ENCODE data around the gene HLA-B. TPM values are rescaled to one million over a fixed set of nuclear protein-coding genes. Genes with fewer than 3 reads are reported as not detected.
"Not testable (repeated sequence)": the region's sequence is repeated elsewhere in the genome, so short reads cannot be mapped to it uniquely, and the experiment has no call there.

The HLA-B gene
- total RNA-seq, 1 experiment from 2014 or later: 1,556 TPM

- H3K4me2 ChIP-seq (ENCODE audit: low read depth, low read length, poor library complexity, severe bottlenecking); H3K79me2 ChIP-seq (ENCODE audit: low read length); H3K4me3 ChIP-seq (ENCODE audit: low read length); H3K27ac ChIP-seq (ENCODE audit: low read length); H4K20me1 ChIP-seq (ENCODE audit: insufficient read depth, low read depth, low read length); H3K9me3 ChIP-seq (ENCODE audit: low read length); H2AFZ ChIP-seq (ENCODE audit: low read length); H3K9ac ChIP-seq (ENCODE audit: low read length); H3K9me2 ChIP-seq (replicated peaks; ENCODE audit: insufficient read depth, low read length); DNase-seq; H3K4me1 ChIP-seq (ENCODE audit: low read length); H3K36me3 ChIP-seq (ENCODE audit: insufficient read depth, low read length); H3K27me3 ChIP-seq (ENCODE audit: low read length): not testable (repeated sequence)
Observed at GRCh38 chr6:31388916-31389801, 32.2 kb upstream of the HLA-B start.

- H3K27me3 ChIP-seq (ENCODE audit: low read length): no peaks in the 10 kb centered on the region
- H3K4me3 ChIP-seq (ENCODE audit: low read length): no peak overlapping the region
- no peaks in the 10 kb centered on the region for H3K9me3 ChIP-seq (ENCODE audit: low read length)
- no peaks in the 10 kb centered on the region for H4K20me1 ChIP-seq (ENCODE audit: insufficient read depth, low read depth, low read length)
- H3K9ac ChIP-seq (ENCODE audit: low read length): no peak overlapping the region
- H3K79me2 ChIP-seq (ENCODE audit: low read length): no peaks in the 10 kb centered on the region
- H3K27ac ChIP-seq (ENCODE audit: low read length): no peak overlapping the region
- no peak overlapping the region for H2AFZ ChIP-seq (ENCODE audit: low read length)
- H3K9me2 ChIP-seq (replicated peaks; ENCODE audit: insufficient read depth, low read length): no peaks in the 10 kb centered on the region
- DNase-seq: no peak
- H3K36me3 ChIP-seq (ENCODE audit: insufficient read depth, low read length): no peaks in the 10 kb centered on the region
- no peaks in the 10 kb centered on the region for H3K4me1 ChIP-seq (ENCODE audit: low read length)
- no peak overlapping the region for H3K4me2 ChIP-seq (ENCODE audit: low read depth, low read length, poor library complexity, severe bottlenecking)
Observed at GRCh38 chr6:31386977-31387376, 30.0 kb upstream of the HLA-B start.

- H3K36me3 ChIP-seq (ENCODE audit: insufficient read depth, low read length): no peaks in the 10 kb centered on the region
- H4K20me1 ChIP-seq (ENCODE audit: insufficient read depth, low read depth, low read length): no peaks in the 10 kb centered on the region
- H3K27ac ChIP-seq (ENCODE audit: low read length): no peak overlapping the region
- H3K4me2 ChIP-seq (ENCODE audit: low read depth, low read length, poor library complexity, severe bottlenecking): no peak overlapping the region
- no peaks in the 10 kb centered on the region for H3K27me3 ChIP-seq (ENCODE audit: low read length)
- H3K9me2 ChIP-seq (replicated peaks; ENCODE audit: insufficient read depth, low read length): no peaks in the 10 kb centered on the region
- DNase-seq: no peak
- no peaks in the 10 kb centered on the region for H3K79me2 ChIP-seq (ENCODE audit: low read length)
- H3K9me3 ChIP-seq (ENCODE audit: low read length): no peaks in the 10 kb centered on the region
- H3K4me1 ChIP-seq (ENCODE audit: low read length): no peaks in the 10 kb centered on the region
- H2AFZ ChIP-seq (ENCODE audit: low read length): no peak overlapping the region
- H3K4me3 ChIP-seq (ENCODE audit: low read length): no peak overlapping the region
- H3K9ac ChIP-seq (ENCODE audit: low read length): no peak overlapping the region
Observed at GRCh38 chr6:31386099-31386498, 29.1 kb upstream of the HLA-B start.

- no peaks in the 10 kb centered on the region for H3K27me3 ChIP-seq (ENCODE audit: low read length)
- no peak for DNase-seq
- no peaks in the 10 kb centered on the region for H4K20me1 ChIP-seq (ENCODE audit: insufficient read depth, low read depth, low read length)
- H3K9me3 ChIP-seq (ENCODE audit: low read length): no peaks in the 10 kb centered on the region
- H2AFZ ChIP-seq (ENCODE audit: low read length): no peak overlapping the region
- H3K4me1 ChIP-seq (ENCODE audit: low read length): no peaks in the 10 kb centered on the region
- H3K36me3 ChIP-seq (ENCODE audit: insufficient read depth, low read length): no peaks in the 10 kb centered on the region
- no peaks in the 10 kb centered on the region for H3K9me2 ChIP-seq (replicated peaks; ENCODE audit: insufficient read depth, low read length)
- no peak overlapping the region for H3K4me3 ChIP-seq (ENCODE audit: low read length)
- H3K79me2 ChIP-seq (ENCODE audit: low read length): no peaks in the 10 kb centered on the region
- no peak overlapping the region for H3K27ac ChIP-seq (ENCODE audit: low read length)
- H3K9ac ChIP-seq (ENCODE audit: low read length): no peak overlapping the region
- no peak overlapping the region for H3K4me2 ChIP-seq (ENCODE audit: low read depth, low read length, poor library complexity, severe bottlenecking)
Observed at GRCh38 chr6:31385041-31385440, 28.1 kb upstream of the HLA-B start.

- H4K20me1 ChIP-seq (ENCODE audit: insufficient read depth, low read depth, low read length): no peaks in the 10 kb centered on the region
- H3K4me3 ChIP-seq (ENCODE audit: low read length): no peak overlapping the region
- H2AFZ ChIP-seq (ENCODE audit: low read length): no peak overlapping the region
- H3K4me2 ChIP-seq (ENCODE audit: low read depth, low read length, poor library complexity, severe bottlenecking): no peak overlapping the region
- H3K9ac ChIP-seq (ENCODE audit: low read length): no peak overlapping the region
- H3K27me3 ChIP-seq (ENCODE audit: low read length): no peaks in the 10 kb centered on the region
- H3K79me2 ChIP-seq (ENCODE audit: low read length): no peaks in the 10 kb centered on the region
- no peaks in the 10 kb centered on the region for H3K4me1 ChIP-seq (ENCODE audit: low read length)
- no peak overlapping the region for H3K27ac ChIP-seq (ENCODE audit: low read length)
- no peaks in the 10 kb centered on the region for H3K36me3 ChIP-seq (ENCODE audit: insufficient read depth, low read length)
- no peak for DNase-seq
- H3K9me3 ChIP-seq (ENCODE audit: low read length): no peaks in the 10 kb centered on the region
- H3K9me2 ChIP-seq (replicated peaks; ENCODE audit: insufficient read depth, low read length): no peaks in the 10 kb centered on the region
Observed at GRCh38 chr6:31383149-31383548, 26.2 kb upstream of the HLA-B start.

GRCh38 chr6:31381666-31382065 is 24.7 kb upstream of the HLA-B start:
- no peak overlapping the region for H3K27ac ChIP-seq (ENCODE audit: low read length)
- no peak overlapping the region for H3K4me3 ChIP-seq (ENCODE audit: low read length)
- no peaks in the 10 kb centered on the region for H3K36me3 ChIP-seq (ENCODE audit: insufficient read depth, low read length)
- no peaks in the 10 kb centered on the region for H3K9me2 ChIP-seq (replicated peaks; ENCODE audit: insufficient read depth, low read length)
- H3K9me3 ChIP-seq (ENCODE audit: low read length): no peaks in the 10 kb centered on the region
- H3K27me3 ChIP-seq (ENCODE audit: low read length): no peaks in the 10 kb centered on the region
- no peak overlapping the region for H3K4me2 ChIP-seq (ENCODE audit: low read depth, low read length, poor library complexity, severe bottlenecking)
- H3K4me1 ChIP-seq (ENCODE audit: low read length): no peaks in the 10 kb centered on the region
- no peak overlapping the region for H2AFZ ChIP-seq (ENCODE audit: low read length)
- H4K20me1 ChIP-seq (ENCODE audit: insufficient read depth, low read depth, low read length): no peaks in the 10 kb centered on the region
- no peak overlapping the region for H3K9ac ChIP-seq (ENCODE audit: low read length)
- no peak for DNase-seq
- H3K79me2 ChIP-seq (ENCODE audit: low read length): no peaks in the 10 kb centered on the region

GRCh38 chr6:31379850-31380249 is 22.9 kb upstream of the HLA-B start:
- H3K36me3 ChIP-seq (ENCODE audit: insufficient read depth, low read length): no peaks in the 10 kb centered on the region
- H3K4me1 ChIP-seq (ENCODE audit: low read length): no peaks in the 10 kb centered on the region
- H3K9me2 ChIP-seq (replicated peaks; ENCODE audit: insufficient read depth, low read length): no peaks in the 10 kb centered on the region
- DNase-seq: no peak
- H3K4me2 ChIP-seq (ENCODE audit: low read depth, low read length, poor library complexity, severe bottlenecking): no peak overlapping the region
- no peak overlapping the region for H3K9ac ChIP-seq (ENCODE audit: low read length)
- H3K27me3 ChIP-seq (ENCODE audit: low read length): no peaks in the 10 kb centered on the region
- H3K79me2 ChIP-seq (ENCODE audit: low read length): no peaks in the 10 kb centered on the region
- no peaks in the 10 kb centered on the region for H4K20me1 ChIP-seq (ENCODE audit: insufficient read depth, low read depth, low read length)
- no peak overlapping the region for H2AFZ ChIP-seq (ENCODE audit: low read length)
- no peak overlapping the region for H3K4me3 ChIP-seq (ENCODE audit: low read length)
- H3K9me3 ChIP-seq (ENCODE audit: low read length): no peaks in the 10 kb centered on the region
- H3K27ac ChIP-seq (ENCODE audit: low read length): no peak overlapping the region

- H3K27ac ChIP-seq (ENCODE audit: low read length): no peak overlapping the region
- H3K9ac ChIP-seq (ENCODE audit: low read length): no peak overlapping the region
- H3K36me3 ChIP-seq (ENCODE audit: insufficient read depth, low read length): no peaks in the 10 kb centered on the region
- H3K4me1 ChIP-seq (ENCODE audit: low read length): no peaks in the 10 kb centered on the region
- H3K4me3 ChIP-seq (ENCODE audit: low read length): no peak overlapping the region
- no peak overlapping the region for H2AFZ ChIP-seq (ENCODE audit: low read length)
- no peak overlapping the region for H3K4me2 ChIP-seq (ENCODE audit: low read depth, low read length, poor library complexity, severe bottlenecking)
- no peaks in the 10 kb centered on the region for H3K79me2 ChIP-seq (ENCODE audit: low read length)
- H3K27me3 ChIP-seq (ENCODE audit: low read length): no peaks in the 10 kb centered on the region
- no peaks in the 10 kb centered on the region for H3K9me3 ChIP-seq (ENCODE audit: low read length)
- DNase-seq: no peak
- H3K9me2 ChIP-seq (replicated peaks; ENCODE audit: insufficient read depth, low read length): no peaks in the 10 kb centered on the region
- no peaks in the 10 kb centered on the region for H4K20me1 ChIP-seq (ENCODE audit: insufficient read depth, low read depth, low read length)
Observed at GRCh38 chr6:31378721-31379103, 21.7 kb upstream of the HLA-B start.
